CD4-positive, alpha-beta T cell (primary cell): Measurements from ENCODE around the gene ADSS2. TPM values are rescaled to one million over a fixed set of nuclear protein-coding genes. Genes with fewer than 3 reads are reported as not detected.
"Not testable (repeated sequence)": the region's sequence is repeated elsewhere in the genome, so short reads cannot be mapped to it uniquely, and the experiment has no call there.

Source experiments
- ATAC-seq: fragments of 200-7000 bp; cut with Tn5 transposase; one replicate; pipeline ENCODE4 v1.10.0; 2022; ENCODE audit warnings: mild to moderate bottlenecking; ENCODE audit not compliant: poor library complexity
- CTCF ChIA-PET: fragments of 350-600 bp; sonication (Branson Sonifier 250); formaldehyde crosslinking; loops from one replicate; lab custom pipeline; 2021; ENCODE audit warnings: antibody characterized with exemption, inconsistent platforms; lab: Charles Lee
- POLR2A ChIA-PET: fragments of 350-600 bp; sonication (Branson Sonifier 250); formaldehyde crosslinking; loops from one replicate; lab custom pipeline; 2021; ENCODE audit warnings: antibody characterized with exemption, inconsistent platforms; lab: Charles Lee
- DNase-seq, 14 experiments: peaks; one replicate each; pipeline ENCODE4 v3.0.0-alpha.2; 2013 to 2020; ENCODE audit warnings: mixed read lengths in 2 of 14
- H3K27ac ChIP-seq, 2 donors: one replicate each; pipeline versions ENCODE4 v1.5.1 to v1.7.0; 2013; ENCODE audit warnings: low read length in 2 of 2, low read depth in 1 of 2, mild to moderate bottlenecking in 1 of 2
- H3K27me3 ChIP-seq, 2 experiments: 1 replicate in 1 of 2; 2 replicates in 1 of 2; pipeline versions ENCODE4 v1.6.1 to v1.7.0; 2013; ENCODE audit warnings: low read length in 2 of 2, control low read depth in 1 of 2, mild to moderate bottlenecking in 1 of 2, moderate library complexity in 1 of 2; ENCODE audit not compliant: insufficient read depth in 2 of 2, control insufficient read depth in 1 of 2
- H3K36me3 ChIP-seq: one replicate; pipeline ENCODE4 v1.6.1; 2013; ENCODE audit warnings: low read length, control low read depth; ENCODE audit not compliant: insufficient read depth
- H3K4me1 ChIP-seq: one replicate; pipeline ENCODE4 v1.6.1; 2013; ENCODE audit warnings: low read length, control low read depth; ENCODE audit not compliant: insufficient read depth
- H3K4me3 ChIP-seq: one replicate; pipeline ENCODE4 v1.5.1; 2013; ENCODE audit warnings: mild to moderate bottlenecking, low read length, moderate library complexity
- H3K9me3 ChIP-seq, 2 experiments: 1 replicate in 1 of 2; 2 replicates in 1 of 2; pipeline versions ENCODE4 v1.6.1 to v1.7.0; 2013; ENCODE audit warnings: low read length in 2 of 2, mild to moderate bottlenecking in 2 of 2, control low read depth in 1 of 2, moderate library complexity in 1 of 2; ENCODE audit not compliant: control insufficient read depth in 1 of 2, insufficient read depth in 1 of 2
- H3K27ac Mint-ChIP-seq: one replicate; pipeline ENCODE4 v1.8.0; 2020; ENCODE audit warnings: mixed read lengths
- H3K27me3 Mint-ChIP-seq: one replicate; pipeline ENCODE4 v1.8.0; 2021; ENCODE audit warnings: mixed read lengths
- H3K36me3 Mint-ChIP-seq: one replicate; pipeline ENCODE4 v1.8.0; 2021; ENCODE audit warnings: low read depth, mixed read lengths
- H3K4me1 Mint-ChIP-seq: one replicate; pipeline ENCODE4 v1.8.0; 2021; ENCODE audit warnings: low read depth, mixed read lengths
- H3K4me3 Mint-ChIP-seq: one replicate; pipeline ENCODE4 v1.8.0; 2020; ENCODE audit warnings: mild to moderate bottlenecking, mixed read lengths
- H3K9me3 Mint-ChIP-seq: one replicate; pipeline ENCODE4 v1.8.0; 2020; ENCODE audit warnings: mixed read lengths
- CTCF ChIP-seq: fragments of 200-600 bp; IDR thresholded peaks from one replicate; pipeline ENCODE4 v1.8.0; 2022; ENCODE audit warnings: antibody characterized with exemption, mild to moderate bottlenecking
- intact Hi-C, 2 experiments: fragments of 100-400 bp; cut with DNase I in 1 of 2; cut with micrococcal nuclease in 1 of 2; formaldehyde crosslinking; loops; one replicate each; pipeline versions ENCODE4 v1.15.1 to v1.9.0; 2023 to 2025; cut with DNase I, micrococcal nuclease
- total RNA-seq, 174 experiments: library from RNA in 2 of 174; stranded (reverse) in 2 of 174; gene quantifications; one replicate each; pipeline ENCODE4 v1.2.3 and lab custom pipeline; 2021 to 2026

The ADSS2 gene
- total RNA-seq, 2 experiments from 2014 or later, result 30.8 to 34.0 TPM

- intact Hi-C loops, result no loop called here
- no peaks in the 10 kb centered on the region for H3K27me3 ChIP-seq
- no peaks in the 10 kb centered on the region for H3K36me3 ChIP-seq
- Mint-ChIP-seq H3K4me3 (no peak overlapping the region), H3K9me3 (no peaks in the 10 kb centered on the region), H3K36me3 (no peaks in the 10 kb centered on the region), H3K27ac (no peak overlapping the region), H3K4me1 (no peaks in the 10 kb centered on the region), H3K27me3 (no peaks in the 10 kb centered on the region)
- H3K9me3 ChIP-seq, result no peaks in the 10 kb centered on the region
- POLR2A ChIA-PET, result interaction anchor here (0.6 kb wide), 1 partner anchor 663 kb away, joined by 4 read pairs; no protein-coding TSS in a partner anchor
- CTCF ChIA-PET, result interaction anchor here (0.7 kb wide), 1 partner anchor 98 kb away, joined by 4 read pairs; no protein-coding TSS in a partner anchor
- DNase-seq (no peak), ATAC-seq (no peak)
- H3K27ac ChIP-seq, result no peak overlapping the region
- TF ChIP-seq CTCF, result no peak
- H3K4me3 ChIP-seq, result no peak overlapping the region
- H3K4me1 ChIP-seq, result no peaks in the 10 kb centered on the region
These were observed 69.7 kb downstream of the ADSS2 start for GRCh38 chr1:244381878-244382565.

GRCh38 chr1:244376126-244376525 is 75.6 kb downstream of the ADSS2 start:
- Histone ChIP-seq H3K27me3 (no peaks in the 10 kb centered on the region), H3K9me3 (no peaks in the 10 kb centered on the region), H3K4me1 (no peaks in the 10 kb centered on the region), H3K27ac (no peak overlapping the region), H3K4me3 (no peak overlapping the region), H3K36me3 (no peaks in the 10 kb centered on the region)
- Mint-ChIP-seq H3K27ac (no peak overlapping the region), H3K9me3 (no peaks in the 10 kb centered on the region), H3K4me3 (no peak overlapping the region), H3K4me1 (no peaks in the 10 kb centered on the region), H3K36me3 (no peaks in the 10 kb centered on the region), H3K27me3 (no peaks in the 10 kb centered on the region)
- DNase-seq (no peak), ATAC-seq (no peak)
- intact Hi-C loops, result no loop called here
- no peak for TF ChIP-seq CTCF
- POLR2A ChIA-PET, result no interaction called here
- CTCF ChIA-PET, result no interaction called here

- ChIA-PET POLR2A (no interaction called here), CTCF (no interaction called here)
- ATAC-seq, result no peak
- Histone ChIP-seq H3K4me1 (no peaks in the 10 kb centered on the region), H3K9me3 (no peaks in the 10 kb centered on the region), H3K4me3 (no peak overlapping the region), H3K27me3 (no peaks in the 10 kb centered on the region), H3K27ac (no peak overlapping the region), H3K36me3 (no peaks in the 10 kb centered on the region)
- Mint-ChIP-seq H3K4me3 (no peak overlapping the region), H3K9me3 (no peaks in the 10 kb centered on the region), H3K36me3 (no peaks in the 10 kb centered on the region), H3K4me1 (no peaks in the 10 kb centered on the region), H3K27ac (no peak overlapping the region), H3K27me3 (no peaks in the 10 kb centered on the region)
- DNase-seq, result no peak
- no peak for TF ChIP-seq CTCF
- intact Hi-C loops, result no loop called here
These were observed 76.7 kb downstream of the ADSS2 start for GRCh38 chr1:244375051-244375450.

- H3K36me3 Mint-ChIP-seq, H3K27me3 Mint-ChIP-seq, H3K27ac ChIP-seq, CTCF ChIA-PET, H3K4me1 Mint-ChIP-seq, H3K9me3 Mint-ChIP-seq, DNase-seq, H3K36me3 ChIP-seq, H3K9me3 ChIP-seq, POLR2A ChIA-PET, H3K27me3 ChIP-seq, ATAC-seq, H3K4me3 Mint-ChIP-seq, H3K27ac Mint-ChIP-seq, H3K4me1 ChIP-seq, H3K4me3 ChIP-seq, intact Hi-C loops: not testable (repeated sequence)
These were observed 77.2 kb downstream of the ADSS2 start for GRCh38 chr1:244374484-244374883.
